ENCODE measurements around the gene TSEN54. TPM values are rescaled to one million over a fixed set of nuclear protein-coding genes. Genes with fewer than 3 reads are reported as not detected.

The TSEN54 gene
- total RNA-seq = 16.3 and 25.3 TPM in 2 replicates

DNA sequence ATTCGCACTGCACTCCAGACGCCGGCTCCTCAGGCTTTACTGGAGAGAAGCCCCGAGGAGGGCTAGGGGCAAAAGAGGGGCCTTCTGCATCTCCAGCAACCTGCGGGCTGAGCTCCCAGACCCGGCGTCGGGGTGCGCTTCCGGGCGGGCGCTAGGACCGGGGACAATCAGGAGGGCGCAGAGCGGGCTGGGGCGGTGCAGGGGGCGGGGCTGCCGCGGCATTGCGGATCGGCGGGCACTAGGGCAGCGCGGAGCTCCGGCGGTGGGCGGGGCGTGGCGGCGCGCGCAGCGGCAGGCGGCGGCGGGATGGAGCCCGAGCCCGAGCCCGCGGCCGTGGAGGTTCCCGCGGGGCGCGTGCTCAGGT is at the start of gene TSEN54:
Gene TSEN54, plus strand, starts transcription at position 274 of the 364 bp plus-strand sequence. Its CDS starts 33 bp downstream, at position 307.
- DNase-seq (ENCODE audit: low read depth) (peak; percentile 73), FAIRE-seq (no peak)
- TF ChIP-seq, protein P1, sequence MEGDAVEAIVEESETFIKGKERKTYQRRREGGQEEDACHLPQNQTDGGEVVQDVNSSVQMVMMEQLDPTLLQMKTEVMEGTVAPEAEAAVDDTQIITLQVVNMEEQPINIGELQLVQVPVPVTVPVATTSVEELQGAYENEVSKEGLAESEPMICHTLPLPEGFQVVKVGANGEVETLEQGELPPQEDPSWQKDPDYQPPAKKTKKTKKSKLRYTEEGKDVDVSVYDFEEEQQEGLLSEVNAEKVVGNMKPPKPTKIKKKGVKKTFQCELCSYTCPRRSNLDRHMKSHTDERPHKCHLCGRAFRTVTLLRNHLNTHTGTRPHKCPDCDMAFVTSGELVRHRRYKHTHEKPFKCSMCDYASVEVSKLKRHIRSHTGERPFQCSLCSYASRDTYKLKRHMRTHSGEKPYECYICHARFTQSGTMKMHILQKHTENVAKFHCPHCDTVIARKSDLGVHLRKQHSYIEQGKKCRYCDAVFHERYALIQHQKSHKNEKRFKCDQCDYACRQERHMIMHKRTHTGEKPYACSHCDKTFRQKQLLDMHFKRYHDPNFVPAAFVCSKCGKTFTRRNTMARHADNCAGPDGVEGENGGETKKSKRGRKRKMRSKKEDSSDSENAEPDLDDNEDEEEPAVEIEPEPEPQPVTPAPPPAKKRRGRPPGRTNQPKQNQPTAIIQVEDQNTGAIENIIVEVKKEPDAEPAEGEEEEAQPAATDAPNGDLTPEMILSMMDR (IDR thresholded peaks at IDR 0.05; ENCODE audit: insufficient read depth, low read length, severe bottlenecking) = no peak
- Histone ChIP-seq H3K27me3 (ENCODE audit: control insufficient read depth, insufficient read depth, low read length) (no peaks in the 10 kb centered on the region), H3K36me3 (ENCODE audit: control insufficient read depth, insufficient read depth, low read length) (peaks cover 6% of the 10 kb centered on the region), H3K4me3 (ENCODE audit: low read depth, low read length) (peak within 1 kb of the TSS; percentile 75)

DNA sequence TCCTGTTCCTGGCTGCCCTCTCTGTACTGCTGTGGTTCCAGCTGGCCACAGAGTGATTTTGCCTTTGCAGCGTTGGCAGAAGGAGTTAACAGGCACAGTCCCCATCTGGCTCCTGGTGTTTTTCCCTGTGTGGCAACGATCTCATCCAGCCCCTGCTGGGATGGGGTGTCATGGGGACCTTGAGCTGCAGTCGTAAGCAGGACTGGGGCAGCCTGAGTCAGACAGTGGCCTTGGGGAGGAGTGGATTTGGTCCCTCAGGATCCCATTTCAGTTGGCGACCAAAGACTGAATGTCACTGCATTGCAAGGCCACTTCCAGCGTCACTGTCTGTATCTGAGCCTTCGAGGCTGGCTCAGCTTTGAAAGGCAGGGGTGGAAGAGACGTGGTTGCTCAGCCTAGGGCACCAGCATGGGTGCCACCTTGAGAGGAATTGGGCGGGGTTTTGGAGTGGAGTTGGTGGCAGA is 48.0 kb upstream of the TSEN54 start:
- TF ChIP-seq, protein P1 (IDR thresholded peaks at IDR 0.05; ENCODE audit: insufficient read depth, low read length, severe bottlenecking) = no peak
- FAIRE-seq (no peak), DNase-seq (ENCODE audit: low read depth) (no peak)
- Histone ChIP-seq H3K27me3 (ENCODE audit: control insufficient read depth, insufficient read depth, low read length) (no peaks in the 10 kb centered on the region), H3K4me3 (ENCODE audit: low read depth, low read length) (no peak overlapping the region), H3K36me3 (ENCODE audit: control insufficient read depth, insufficient read depth, low read length) (peaks cover 2% of the 10 kb centered on the region)

DNA sequence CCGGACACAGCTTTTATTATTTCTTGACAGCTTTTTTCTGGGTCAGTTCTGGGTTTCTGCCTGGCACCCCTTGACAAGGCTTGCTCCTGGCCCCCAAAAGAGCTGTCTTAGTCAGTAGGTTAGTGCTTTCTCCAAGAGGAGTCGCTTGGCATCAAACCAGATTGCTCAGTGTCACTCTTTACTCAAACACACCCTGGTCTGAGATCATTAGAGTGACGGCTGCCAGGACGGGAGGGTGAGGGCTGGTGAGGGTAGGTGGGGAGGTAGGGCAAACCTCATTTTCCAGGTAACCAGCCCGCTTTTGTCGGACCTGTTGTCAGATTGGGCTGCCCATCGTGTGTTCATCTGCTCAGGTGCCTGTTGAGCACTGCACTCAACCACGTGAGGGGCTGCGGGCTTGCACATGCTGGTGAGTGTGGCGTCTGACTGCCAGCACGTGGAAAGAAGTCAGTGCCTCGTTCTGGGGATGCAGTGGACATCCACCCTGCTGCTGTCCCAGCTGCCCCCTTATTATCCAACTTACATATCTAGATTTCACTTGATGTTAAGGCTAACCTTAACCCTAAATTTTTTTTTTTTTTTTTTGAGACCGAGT is 47.5 kb upstream of the TSEN54 start:
- Histone ChIP-seq H3K36me3 (ENCODE audit: control insufficient read depth, insufficient read depth, low read length) (peaks cover 2% of the 10 kb centered on the region), H3K4me3 (ENCODE audit: low read depth, low read length) (no peak overlapping the region), H3K27me3 (ENCODE audit: control insufficient read depth, insufficient read depth, low read length) (no peaks in the 10 kb centered on the region)
- TF ChIP-seq, protein P1 (IDR thresholded peaks at IDR 0.05; ENCODE audit: insufficient read depth, low read length, severe bottlenecking) = no peak
- peak; percentile 31 for DNase-seq (ENCODE audit: low read depth)
- no peak for FAIRE-seq

DNA sequence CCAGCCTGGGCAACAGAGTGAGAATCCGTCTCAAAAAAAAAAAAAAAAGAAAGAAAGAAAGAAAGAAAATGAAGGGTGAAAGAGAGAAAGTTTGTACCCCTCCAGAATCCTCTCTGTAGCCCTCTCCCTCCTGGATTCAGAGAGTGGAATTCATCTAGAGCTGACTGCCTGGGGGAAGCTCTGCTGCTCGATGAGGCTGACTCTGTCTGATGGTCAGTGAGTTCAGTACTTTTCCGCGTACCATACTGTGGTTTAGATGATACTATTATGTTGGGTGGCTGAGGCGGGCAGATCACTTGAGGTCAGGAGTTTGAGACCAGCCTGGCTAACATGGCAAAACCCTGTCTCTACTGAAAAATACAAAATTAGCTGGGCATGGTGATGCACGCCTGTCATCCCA is 45.1 kb upstream of the TSEN54 start:
- H3K27me3 ChIP-seq (ENCODE audit: control insufficient read depth, insufficient read depth, low read length) = no peaks in the 10 kb centered on the region
- peaks cover 8% of the 10 kb centered on the region for H3K36me3 ChIP-seq (ENCODE audit: control insufficient read depth, insufficient read depth, low read length)
- DNase-seq (ENCODE audit: low read depth) (no peak), FAIRE-seq (no peak)
- H3K4me3 ChIP-seq (ENCODE audit: low read depth, low read length) = no peak overlapping the region
- TF ChIP-seq, protein P1 (IDR thresholded peaks at IDR 0.05; ENCODE audit: insufficient read depth, low read length, severe bottlenecking) = no peak

DNA sequence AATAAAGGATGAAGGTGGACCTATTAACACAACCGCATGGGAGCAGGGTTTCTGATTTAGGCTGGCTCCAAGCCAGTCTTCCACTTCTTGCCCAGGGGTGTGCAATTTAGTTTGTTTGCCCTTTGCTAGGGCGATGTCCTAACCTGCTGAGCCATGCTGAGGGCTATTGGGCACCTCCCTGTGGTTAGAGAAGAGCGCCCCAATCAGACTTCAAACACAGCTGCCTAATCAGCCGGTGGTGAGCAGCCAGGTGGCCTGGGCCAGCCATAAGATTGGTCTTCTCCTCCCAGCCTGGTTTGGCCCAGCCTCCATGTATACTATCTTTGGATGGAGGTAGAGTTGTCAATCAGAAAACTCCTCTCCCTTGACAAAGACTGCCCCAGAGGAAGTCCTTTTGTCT is 44.2 kb upstream of the TSEN54 start:
- Histone ChIP-seq H3K36me3 (ENCODE audit: control insufficient read depth, insufficient read depth, low read length) (peaks cover 8% of the 10 kb centered on the region), H3K4me3 (ENCODE audit: low read depth, low read length) (no peak overlapping the region), H3K27me3 (ENCODE audit: control insufficient read depth, insufficient read depth, low read length) (no peaks in the 10 kb centered on the region)
- TF ChIP-seq, protein P1 (IDR thresholded peaks at IDR 0.05; ENCODE audit: insufficient read depth, low read length, severe bottlenecking) = peak; percentile 3
- DNase-seq (ENCODE audit: low read depth) = peak; percentile 70
- FAIRE-seq = peak; percentile 18

DNA sequence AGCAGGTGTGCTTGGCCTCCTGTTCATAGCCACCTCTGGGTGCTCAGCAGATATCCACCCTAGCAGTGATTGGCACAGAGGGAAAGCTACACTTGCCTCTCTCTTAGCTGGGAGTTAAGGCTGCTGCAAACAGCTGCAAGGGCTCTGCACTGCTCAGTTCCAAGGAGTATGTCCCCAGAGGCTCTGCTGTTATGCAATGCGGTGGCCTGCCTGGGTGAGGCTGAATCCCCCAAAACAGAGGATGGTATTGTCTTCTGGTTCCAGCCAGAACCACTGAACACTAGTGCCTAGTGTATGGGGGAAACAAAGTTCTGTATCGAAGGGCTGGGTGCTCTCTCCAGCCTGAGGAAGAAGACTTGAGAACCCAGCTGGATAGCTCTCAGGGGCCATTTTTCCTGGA is 43.1 kb upstream of the TSEN54 start:
- H3K36me3 ChIP-seq (ENCODE audit: control insufficient read depth, insufficient read depth, low read length) = peaks cover 8% of the 10 kb centered on the region
- no peak for FAIRE-seq

More for the DNA sequence above, 43.1 kb upstream of the TSEN54 start:
- DNase-seq (ENCODE audit: low read depth) = no peak
- Histone ChIP-seq H3K4me3 (ENCODE audit: low read depth, low read length) (no peak overlapping the region), H3K27me3 (ENCODE audit: control insufficient read depth, insufficient read depth, low read length) (no peaks in the 10 kb centered on the region)
- TF ChIP-seq, protein P1 (IDR thresholded peaks at IDR 0.05; ENCODE audit: insufficient read depth, low read length, severe bottlenecking) = no peak
